HepG2 (cell line): ENCODE measurements around the gene EMILIN1. TPM values are rescaled to one million over a fixed set of nuclear protein-coding genes. Genes with fewer than 3 reads are reported as not detected.

Experiments
- ATAC-seq: fragments of 200-7000 bp; cut with Tn5 transposase; 3 replicates; pipeline ENCODE4 v1.9.1; 2020; ENCODE audit warnings: mild to moderate bottlenecking, moderate library complexity
- BruUV-seq: library from RNA; stranded (reverse); fragments of 400-500 nt; replicated peaks from 2 replicates; lab custom pipeline; 2021; lab: Mats Ljungman, UMichigan
- CTCF ChIA-PET: fragments of 300-600 bp; formaldehyde crosslinking; extraction: SDS; loops from one replicate; lab custom pipeline; 2021; ENCODE audit warnings: low total read pairs, inconsistent platforms, low intra/inter-chr PET ratio; lab: Yijun Ruan, JAX
- POLR2A ChIA-PET: fragments of 350-600 bp; sonication (Branson Sonifier 250); formaldehyde crosslinking; loops from one replicate; lab custom pipeline; 2020; ENCODE audit warnings: antibody characterized with exemption, inconsistent platforms; lab: Yijun Ruan, JAX
- DNase-seq: peaks from one replicate; pipeline ENCODE4 v3.0.0-alpha.2; 2015; ENCODE audit warnings: low spot score
- FAIRE-seq: peaks from 3 replicates; lab custom pipeline; 2011; peaks lifted over from hg19 to GRCh38; lab: Jason Lieb, UNC
- H2AFZ ChIP-seq: one replicate; pipeline ENCODE4 v1.6.1; 2011; ENCODE audit warnings: low read length, inconsistent platforms
- H3K27ac ChIP-seq: fragments of 300-600 bp; 3 replicates; pipeline ENCODE4 v1.8.0; 2011; ENCODE audit warnings: mixed run types, mild to moderate bottlenecking, mixed read lengths, low read length, inconsistent platforms; ENCODE audit not compliant: insufficient read depth; ENCODE audit errors: extremely low read length
- H3K27me3 ChIP-seq, 2 experiments: fragments of 200-600 bp in 1 of 2; 2 replicates in 1 of 2; 3 replicates in 1 of 2; pipeline versions ENCODE4 v1.6.0 to v1.8.0; 2011; ENCODE audit warnings: low read length in 2 of 2, mild to moderate bottlenecking in 2 of 2, moderate library complexity in 2 of 2, inconsistent platforms in 1 of 2; ENCODE audit not compliant: insufficient read depth in 2 of 2, control insufficient read depth in 1 of 2
- H3K36me3 ChIP-seq, 2 experiments: fragments of 200-600 bp in 1 of 2; replicated peaks in 1 of 2; 2 replicates in 1 of 2; 3 replicates in 1 of 2; pipeline versions ENCODE4 v1.5.1 to v1.8.0; 2011; ENCODE audit warnings: low read length in 2 of 2, inconsistent platforms in 1 of 2; ENCODE audit not compliant: insufficient read depth in 2 of 2, control insufficient read depth in 1 of 2
- H3K4me1 ChIP-seq: 2 replicates; pipeline ENCODE4 v1.5.1; 2012; ENCODE audit warnings: low read length, inconsistent platforms; ENCODE audit not compliant: insufficient read depth
- H3K4me2 ChIP-seq: 2 replicates; pipeline ENCODE4 v1.6.0; 2011; ENCODE audit warnings: low read depth, low read length, inconsistent platforms
- H3K4me3 ChIP-seq, 3 experiments: fragments of 200-600 bp in 1 of 3; sonication (generic), shearing (Covaris generic) in 1 of 3; replicated peaks in 1 of 3; 2 replicates each; pipeline ENCODE4 v1.5.1; 2011 to 2016; ENCODE audit warnings: low read length in 3 of 3, inconsistent platforms in 2 of 3, low read depth in 2 of 3, mild to moderate bottlenecking in 2 of 3, control low read depth in 1 of 3, mixed read lengths in 1 of 3; ENCODE audit not compliant: insufficient read depth in 1 of 3
- H3K79me2 ChIP-seq: one replicate; pipeline ENCODE4 v1.6.1; 2011; ENCODE audit warnings: low read length, inconsistent platforms; ENCODE audit not compliant: insufficient read depth
- H3K9ac ChIP-seq: 2 replicates; pipeline ENCODE4 v1.6.0; 2011; ENCODE audit warnings: mild to moderate bottlenecking, low read depth, low read length, inconsistent platforms; ENCODE audit not compliant: insufficient read depth
- H3K9me3 ChIP-seq: 2 replicates; pipeline ENCODE4 v1.5.1; 2012; ENCODE audit warnings: mild to moderate bottlenecking, low read length
- H4K20me1 ChIP-seq: 2 replicates; pipeline ENCODE4 v1.6.0; 2011; ENCODE audit warnings: inconsistent platforms, mild to moderate bottlenecking, low read length, moderate library complexity; ENCODE audit not compliant: insufficient read depth
- CREB1 ChIP-seq, 2 experiments: fragments of 450-650 bp in 1 of 2; IDR thresholded peaks; 2 replicates each; pipeline ENCODE4 v1.6.1; 2016 to 2017; ENCODE audit warnings: control low read depth in 1 of 2, mild to moderate bottlenecking in 1 of 2, missing compliant biosample characterization in 1 of 2, missing genetic modification characterization in 1 of 2
- NFE2L2 ChIP-seq: fragments of 150-350 bp; IDR thresholded peaks from 2 replicates; pipeline ENCODE4 v1.6.1; 2014; ENCODE audit warnings: low read length
- ZFP41 ChIP-seq: sonication (generic); formaldehyde crosslinking; IDR thresholded peaks from 2 replicates; pipeline ENCODE4 v1.4.0; 2020; ENCODE audit warnings: mild to moderate bottlenecking, missing genetic modification reagents, borderline replicate concordance
- WGBS: methylation state at CpG from one replicate; pipeline ENCODE4 v1.1.6; 2017; ENCODE audit warnings: low lambda C conversion rate; 5-methylcytosine and 5-hydroxymethylcytosine counted together
- in situ Hi-C: cut with HindIII; loops from 2 replicates; pipeline ENCODE4 v1.10.0; 2017; ENCODE audit warnings: low pct_unique_long_range_greater_than_20kb; ENCODE audit not compliant: extremely low pct_ligation_motif_present
- intact Hi-C: fragments of 100-400 bp; cut with micrococcal nuclease; formaldehyde crosslinking; loops from one replicate; pipeline ENCODE4 v1.10.0; 2022; ENCODE audit not compliant: unreplicated experiment
- polyA plus RNA-seq, 8 experiments: library from polyadenylated mRNA; depleted of rRNA in 3 of 8; stranded (reverse) in 7 of 8; unstranded in 1 of 8; fragments of >200 nt; fragmentation: Illumina TruSeq in 4 of 8; extraction: Trizol in 4 of 8; gene quantifications; 2 replicates each; pipeline versions ENCODE4 v1.2.1 to v1.2.3, GENCODE V29; 2011 to 2016; ENCODE audit warnings: low read depth in 4 of 8, missing spikeins in 1 of 8, mixed read lengths in 1 of 8; ENCODE audit not compliant: insufficient read depth in 1 of 8
- total RNA-seq, 5 experiments: library from RNA; depleted of rRNA; stranded (reverse); fragments of >200 nt; fragmentation: Illumina TruSeq; extraction: Trizol; gene quantifications; 2 replicates each; pipeline ENCODE4 v1.2.3, GENCODE V29; 2016; ENCODE audit warnings: low read depth in 1 of 5
- TF ChIP-seq, protein P1 (sequence below): sonication (generic); formaldehyde crosslinking; IDR thresholded peaks from 2 replicates; pipeline ENCODE4 v1.8.0; 2023; ENCODE audit warnings: mild to moderate bottlenecking, missing genetic modification reagents
- TF ChIP-seq, protein P2 (sequence below), 2 experiments: fragments of 450-650 bp in 1 of 2; sonication (generic) in 1 of 2; formaldehyde crosslinking; IDR thresholded peaks; 2 replicates each; pipeline versions ENCODE4 v1.5.0 to v1.8.0; 2020 to 2022; ENCODE audit warnings: mild to moderate bottlenecking in 1 of 2, missing genetic modification reagents in 1 of 2
- TF ChIP-seq, protein P3 (sequence below): sonication (generic); formaldehyde crosslinking; IDR thresholded peaks from 2 replicates; pipeline ENCODE4 v1.4.0; 2020; ENCODE audit warnings: missing genetic modification reagents

EMILIN1 gene
- total and polyA plus RNA-seq, 2 of the 13 experiments (the other 11 are each of a cell fraction or from before 2014, with no cell fraction given), result 8.1 to 9.7 TPM

DNA sequence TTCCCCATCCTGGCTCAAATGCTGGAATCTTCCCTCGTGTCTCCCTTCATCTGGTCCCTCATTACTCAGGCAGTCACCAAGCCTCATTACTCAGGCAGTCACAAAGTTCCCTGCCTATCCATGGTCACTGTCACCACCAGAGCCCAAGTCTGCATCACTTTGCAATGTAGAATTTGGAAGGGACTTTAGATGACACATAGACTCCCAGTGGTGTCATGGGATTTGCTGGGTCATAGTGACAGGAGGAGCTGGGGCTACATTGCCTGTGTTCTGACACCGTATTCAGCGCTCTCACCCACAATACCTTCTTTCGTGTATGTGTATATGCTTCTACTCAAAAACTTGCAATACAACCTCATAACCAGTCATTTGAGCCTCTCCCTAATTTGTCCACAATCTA is 2.1 kb upstream of the EMILIN1 start:
- Histone ChIP-seq H3K4me3 (no peak overlapping the region), H3K27ac (no peak overlapping the region), H3K79me2 (peaks cover 1% of the 10 kb centered on the region), H3K9me3 (no peaks in the 10 kb centered on the region), H2AFZ (peak overlapping the region; percentile 4), H3K4me1 (peaks cover 87% of the 10 kb centered on the region), H3K9ac (no peak overlapping the region), H3K4me2 (peak overlapping the region; percentile 49; the same call in 1 of the 2 replicates), H4K20me1 (no peaks in the 10 kb centered on the region), H3K36me3 (no peaks in the 10 kb centered on the region), H3K27me3 (peaks cover 0 to 16% of the 10 kb centered on the region in 2 experiments; a peak in 2 of 5 replicates)
- WGBS, result 39% methylated on average over 4 of the region's 4 CpGs
- no TSS peak for BruUV-seq
- DNase-seq (no peak), FAIRE-seq (peak; percentile 15), ATAC-seq (no peak)
- TF ChIP-seq, protein P1, sequence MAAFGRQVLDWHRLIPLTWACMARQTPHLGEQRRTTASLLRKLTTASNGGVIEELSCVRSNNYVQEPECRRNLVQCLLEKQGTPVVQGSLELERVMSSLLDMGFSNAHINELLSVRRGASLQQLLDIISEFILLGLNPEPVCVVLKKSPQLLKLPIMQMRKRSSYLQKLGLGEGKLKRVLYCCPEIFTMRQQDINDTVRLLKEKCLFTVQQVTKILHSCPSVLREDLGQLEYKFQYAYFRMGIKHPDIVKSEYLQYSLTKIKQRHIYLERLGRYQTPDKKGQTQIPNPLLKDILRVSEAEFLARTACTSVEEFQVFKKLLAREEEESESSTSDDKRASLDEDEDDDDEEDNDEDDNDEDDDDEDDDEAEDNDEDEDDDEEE, result no peak
- TF ChIP-seq CREB1 (IDR thresholded peaks at IDR 0.05) (peak; percentile 38; the same call in 1 of the 2 replicates), CREB1 (CRISPR knock-in tag; IDR thresholded peaks at IDR 0.05) (no peak), NFE2L2 (peak; percentile 53; the same call in 1 of the 2 replicates)
- TF ChIP-seq, protein P2, sequence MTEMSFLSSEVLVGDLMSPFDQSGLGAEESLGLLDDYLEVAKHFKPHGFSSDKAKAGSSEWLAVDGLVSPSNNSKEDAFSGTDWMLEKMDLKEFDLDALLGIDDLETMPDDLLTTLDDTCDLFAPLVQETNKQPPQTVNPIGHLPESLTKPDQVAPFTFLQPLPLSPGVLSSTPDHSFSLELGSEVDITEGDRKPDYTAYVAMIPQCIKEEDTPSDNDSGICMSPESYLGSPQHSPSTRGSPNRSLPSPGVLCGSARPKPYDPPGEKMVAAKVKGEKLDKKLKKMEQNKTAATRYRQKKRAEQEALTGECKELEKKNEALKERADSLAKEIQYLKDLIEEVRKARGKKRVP (CRISPR knock-in tag; IDR thresholded peaks at IDR 0.05), result 0 out of 4 replicates have a peak, but pooled peaks of 1 of the 2 experiments have one; percentile 16
- in situ Hi-C loops (no loop called here), intact Hi-C loops (no loop called here)
- ChIA-PET CTCF (no interaction called here), POLR2A (interaction anchor here (0.9 to 1.5 kb wide), 4 partner anchors 11 to 41 kb away, joined by 3 to 5 read pairs (median 3); no protein-coding TSS in a partner anchor)

DNA sequence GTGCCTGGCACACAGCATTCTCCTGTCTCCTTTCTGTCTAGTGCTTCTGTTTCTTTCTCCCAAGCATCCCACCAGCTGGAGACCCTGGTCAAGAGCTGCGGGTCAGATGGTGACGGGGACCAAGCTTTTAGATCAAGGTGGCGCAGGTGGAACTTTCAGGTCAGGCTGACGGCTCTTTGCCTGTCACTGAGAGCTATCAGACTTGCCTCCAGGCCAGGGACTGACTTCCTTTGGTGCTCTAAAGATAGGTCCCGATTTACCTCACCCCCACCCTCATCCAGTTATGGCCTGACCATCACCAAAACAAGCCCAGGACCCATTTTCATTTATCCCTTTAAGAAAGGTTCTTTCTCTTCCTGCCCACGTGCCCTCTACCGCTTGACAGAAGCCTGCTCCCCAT is 1.2 kb upstream of the EMILIN1 start:
- H3K36me3 ChIP-seq, result no peaks in the 10 kb centered on the region
- intact Hi-C loops, result no loop called here
- no peak overlapping the region for H3K9ac ChIP-seq
- no peak for ATAC-seq
- no peak for DNase-seq
- no peaks in the 10 kb centered on the region for H3K9me3 ChIP-seq
- in situ Hi-C loops, result no loop called here
- H3K4me2 ChIP-seq, result no peak overlapping the region
- no peaks in the 10 kb centered on the region for H4K20me1 ChIP-seq
- no peaks in the 10 kb centered on the region for H3K79me2 ChIP-seq
- 0 out of 2 replicates have a peak, but pooled peaks have one; percentile 14 for TF ChIP-seq ZFP41
- TF ChIP-seq, protein P3, sequence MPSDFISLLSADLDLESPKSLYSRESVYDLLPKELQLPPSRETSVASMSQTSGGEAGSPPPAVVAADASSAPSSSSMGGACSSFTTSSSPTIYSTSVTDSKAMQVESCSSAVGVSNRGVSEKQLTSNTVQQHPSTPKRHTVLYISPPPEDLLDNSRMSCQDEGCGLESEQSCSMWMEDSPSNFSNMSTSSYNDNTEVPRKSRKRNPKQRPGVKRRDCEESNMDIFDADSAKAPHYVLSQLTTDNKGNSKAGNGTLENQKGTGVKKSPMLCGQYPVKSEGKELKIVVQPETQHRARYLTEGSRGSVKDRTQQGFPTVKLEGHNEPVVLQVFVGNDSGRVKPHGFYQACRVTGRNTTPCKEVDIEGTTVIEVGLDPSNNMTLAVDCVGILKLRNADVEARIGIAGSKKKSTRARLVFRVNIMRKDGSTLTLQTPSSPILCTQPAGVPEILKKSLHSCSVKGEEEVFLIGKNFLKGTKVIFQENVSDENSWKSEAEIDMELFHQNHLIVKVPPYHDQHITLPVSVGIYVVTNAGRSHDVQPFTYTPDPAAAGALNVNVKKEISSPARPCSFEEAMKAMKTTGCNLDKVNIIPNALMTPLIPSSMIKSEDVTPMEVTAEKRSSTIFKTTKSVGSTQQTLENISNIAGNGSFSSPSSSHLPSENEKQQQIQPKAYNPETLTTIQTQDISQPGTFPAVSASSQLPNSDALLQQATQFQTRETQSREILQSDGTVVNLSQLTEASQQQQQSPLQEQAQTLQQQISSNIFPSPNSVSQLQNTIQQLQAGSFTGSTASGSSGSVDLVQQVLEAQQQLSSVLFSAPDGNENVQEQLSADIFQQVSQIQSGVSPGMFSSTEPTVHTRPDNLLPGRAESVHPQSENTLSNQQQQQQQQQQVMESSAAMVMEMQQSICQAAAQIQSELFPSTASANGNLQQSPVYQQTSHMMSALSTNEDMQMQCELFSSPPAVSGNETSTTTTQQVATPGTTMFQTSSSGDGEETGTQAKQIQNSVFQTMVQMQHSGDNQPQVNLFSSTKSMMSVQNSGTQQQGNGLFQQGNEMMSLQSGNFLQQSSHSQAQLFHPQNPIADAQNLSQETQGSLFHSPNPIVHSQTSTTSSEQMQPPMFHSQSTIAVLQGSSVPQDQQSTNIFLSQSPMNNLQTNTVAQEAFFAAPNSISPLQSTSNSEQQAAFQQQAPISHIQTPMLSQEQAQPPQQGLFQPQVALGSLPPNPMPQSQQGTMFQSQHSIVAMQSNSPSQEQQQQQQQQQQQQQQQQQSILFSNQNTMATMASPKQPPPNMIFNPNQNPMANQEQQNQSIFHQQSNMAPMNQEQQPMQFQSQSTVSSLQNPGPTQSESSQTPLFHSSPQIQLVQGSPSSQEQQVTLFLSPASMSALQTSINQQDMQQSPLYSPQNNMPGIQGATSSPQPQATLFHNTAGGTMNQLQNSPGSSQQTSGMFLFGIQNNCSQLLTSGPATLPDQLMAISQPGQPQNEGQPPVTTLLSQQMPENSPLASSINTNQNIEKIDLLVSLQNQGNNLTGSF (CRISPR knock-in tag), result no peak
- BruUV-seq, result no TSS peak
- peaks cover 0 to 16% of the 10 kb centered on the region in 2 experiments; a peak in 2 of 5 replicates for H3K27me3 ChIP-seq
- H3K4me1 ChIP-seq, result peaks cover 94% of the 10 kb centered on the region
- POLR2A ChIA-PET, result interaction anchor here (0.9 to 1.5 kb wide), 3 partner anchors 10 to 42 kb away, joined by 3 to 5 read pairs (median 3); no protein-coding TSS in a partner anchor
- 67% methylated on average over 7 of the region's 7 CpGs for WGBS
- no peak overlapping the region for H2AFZ ChIP-seq
- CTCF ChIA-PET, result no interaction called here
- no peak overlapping the region for H3K4me3 ChIP-seq
- H3K27ac ChIP-seq, result no peak overlapping the region
- no peak for FAIRE-seq
